Astrocyte of the spinal cord (primary cell): ENCODE results near the gene MMP20.
A peak's percentile ranks its signal among the peaks of the same experiment; 100 is the strongest.

ENCODE experiments used
- DNase-seq: peaks from one replicate; pipeline ENCODE4 v3.0.0; 2011; ENCODE audit warnings: low read depth, low spot score
- H3K4me3 ChIP-seq: 2 replicates; pipeline ENCODE4 v1.5.1; 2011; ENCODE audit warnings: low read depth, mild to moderate bottlenecking, low read length, moderate library complexity
- in situ Hi-C: cut with HindIII; loops from 2 replicates; pipeline ENCODE4 v1.10.0; 2017; ENCODE audit warnings: low sequenced_read_pairs
- TF ChIP-seq, protein P1 (sequence below): IDR thresholded peaks from 2 replicates; pipeline ENCODE4 v1.5.1; 2012; ENCODE audit warnings: low read depth, mild to moderate bottlenecking, low read length, inconsistent platforms

The MMP20 gene

GRCh38 chr11:102530558-102530957, 94.6 kb downstream of the MMP20 start, which contains the start of gene MMP7:
Gene MMP7, minus strand, starts transcription at chr11:102530747. Its CDS starts 47 bp downstream, at chr11:102530700.
- peak; percentile 68 for DNase-seq
- TF ChIP-seq, protein P1, sequence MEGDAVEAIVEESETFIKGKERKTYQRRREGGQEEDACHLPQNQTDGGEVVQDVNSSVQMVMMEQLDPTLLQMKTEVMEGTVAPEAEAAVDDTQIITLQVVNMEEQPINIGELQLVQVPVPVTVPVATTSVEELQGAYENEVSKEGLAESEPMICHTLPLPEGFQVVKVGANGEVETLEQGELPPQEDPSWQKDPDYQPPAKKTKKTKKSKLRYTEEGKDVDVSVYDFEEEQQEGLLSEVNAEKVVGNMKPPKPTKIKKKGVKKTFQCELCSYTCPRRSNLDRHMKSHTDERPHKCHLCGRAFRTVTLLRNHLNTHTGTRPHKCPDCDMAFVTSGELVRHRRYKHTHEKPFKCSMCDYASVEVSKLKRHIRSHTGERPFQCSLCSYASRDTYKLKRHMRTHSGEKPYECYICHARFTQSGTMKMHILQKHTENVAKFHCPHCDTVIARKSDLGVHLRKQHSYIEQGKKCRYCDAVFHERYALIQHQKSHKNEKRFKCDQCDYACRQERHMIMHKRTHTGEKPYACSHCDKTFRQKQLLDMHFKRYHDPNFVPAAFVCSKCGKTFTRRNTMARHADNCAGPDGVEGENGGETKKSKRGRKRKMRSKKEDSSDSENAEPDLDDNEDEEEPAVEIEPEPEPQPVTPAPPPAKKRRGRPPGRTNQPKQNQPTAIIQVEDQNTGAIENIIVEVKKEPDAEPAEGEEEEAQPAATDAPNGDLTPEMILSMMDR, result no peak
- in situ Hi-C loops, result no loop called here
- H3K4me3 ChIP-seq, result peak within 1 kb of the TSS; percentile 12

- DNase-seq, result no peak
- no peak overlapping the region for H3K4me3 ChIP-seq
- in situ Hi-C loops, result no loop called here
- TF ChIP-seq, protein P1, result no peak
Measured at GRCh38 chr11:102528618-102529017, 96.5 kb downstream of the MMP20 start.

DNA sequence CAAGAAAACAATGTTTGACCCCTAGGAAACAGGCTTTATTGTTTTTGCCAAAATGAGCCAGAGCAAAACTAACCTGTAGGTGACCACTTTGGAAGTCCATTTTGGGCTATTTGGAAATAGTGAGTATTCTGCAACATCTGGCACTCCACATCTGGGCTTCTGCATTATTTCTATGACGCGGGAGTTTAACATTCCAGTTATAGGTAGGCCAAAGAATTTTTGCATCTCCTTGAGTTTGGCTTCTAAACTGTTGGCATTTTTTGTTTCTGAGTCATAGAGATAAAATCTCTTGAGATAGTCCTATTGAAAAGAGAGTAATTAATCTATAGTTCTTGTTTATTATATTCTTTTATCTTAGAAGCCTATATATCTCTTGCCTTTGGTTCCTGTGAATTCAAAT, 97.4 kb downstream of the MMP20 start:
- DNase-seq, result no peak
- no peak overlapping the region for H3K4me3 ChIP-seq
- TF ChIP-seq, protein P1, result no peak
- in situ Hi-C loops, result no loop called here

DNA sequence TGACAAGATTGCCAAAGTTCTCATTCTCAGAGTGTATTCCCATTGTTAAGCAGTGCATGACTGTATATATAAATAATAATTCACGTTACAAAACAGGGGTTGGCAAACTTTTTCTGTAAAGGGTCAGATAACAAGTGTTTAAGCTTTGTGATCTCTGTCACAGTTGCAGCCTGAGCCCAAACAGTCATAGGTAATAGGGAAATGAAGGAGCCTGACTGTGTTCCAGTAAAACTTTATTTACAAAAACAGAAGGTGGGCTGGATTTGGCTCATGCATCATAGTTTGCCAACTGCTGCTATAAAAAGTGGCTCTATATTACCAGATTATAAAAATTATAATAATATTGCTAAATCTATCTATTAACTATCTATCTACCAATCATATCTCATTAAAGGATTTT, 98.1 kb downstream of the MMP20 start:
- no peak for DNase-seq
- no peak overlapping the region for H3K4me3 ChIP-seq
- TF ChIP-seq, protein P1, result no peak
- in situ Hi-C loops, result no loop called here
